Neural crest cell (in vitro differentiated cells): ENCODE data around the gene COMT. TPM values are rescaled to one million over a fixed set of nuclear protein-coding genes. Genes with fewer than 3 reads are reported as not detected.
A peak's percentile ranks its signal among the peaks of the same experiment; 100 is the strongest.
"Not testable (repeated sequence)": the region's sequence is repeated elsewhere in the genome, so short reads cannot be mapped to it uniquely, and the experiment has no call there.

Experiments used
- DNase-seq: peaks from one replicate; pipeline ENCODE4 v3.0.0; 2021; ENCODE audit warnings: low read depth, mixed read lengths, low spot score
- H3K27ac Mint-ChIP-seq: one replicate; pipeline ENCODE4 v1.8.0; 2021; ENCODE audit warnings: mild to moderate bottlenecking, mixed read lengths; ENCODE audit not compliant: unreplicated experiment
- H3K27me3 Mint-ChIP-seq: 2 replicates; pipeline ENCODE4 v1.8.0; 2021; ENCODE audit warnings: low read depth, mild to moderate bottlenecking, mixed read lengths
- H3K36me3 Mint-ChIP-seq: 2 replicates; pipeline ENCODE4 v1.8.0; 2021; ENCODE audit warnings: low read depth, mild to moderate bottlenecking, mixed read lengths
- H3K4me1 Mint-ChIP-seq: 2 replicates; pipeline ENCODE4 v1.8.0; 2021; ENCODE audit warnings: mixed read lengths
- H3K4me3 Mint-ChIP-seq: one replicate; pipeline ENCODE4 v1.8.0; 2021; ENCODE audit warnings: mild to moderate bottlenecking, mixed read lengths
- H3K9me3 Mint-ChIP-seq: 2 replicates; pipeline ENCODE4 v1.8.0; 2021; ENCODE audit warnings: mixed read lengths
- CTCF ChIP-seq: fragments of 200-600 bp; sonication (generic); conservative IDR thresholded peaks from 2 replicates; pipeline ENCODE4 v1.5.0; 2021; ENCODE audit warnings: antibody characterized with exemption, mild to moderate bottlenecking
- total RNA-seq: library from RNA; stranded (reverse); gene quantifications from 2 replicates; pipeline ENCODE4 v1.2.1, GENCODE V29; 2021

COMT gene
- total RNA-seq, 1 donor from 2014 or later, result 86.4 TPM

- Mint-ChIP-seq H3K27me3 (no peaks in the 10 kb centered on the region), H3K36me3 (peaks cover 26% of the 10 kb centered on the region)
- TF ChIP-seq CTCF, result no peak
Observed at GRCh38 chr22:19933341-19934241, 8.0 kb upstream of the COMT start.

GRCh38 chr22:19935123-19935718 lies 6.4 kb upstream of the COMT start:
- H3K27ac Mint-ChIP-seq, H3K4me1 Mint-ChIP-seq, H3K27me3 Mint-ChIP-seq, DNase-seq, H3K4me3 Mint-ChIP-seq: not testable (repeated sequence)
- H3K9me3 Mint-ChIP-seq, result peaks cover 12% of the 10 kb centered on the region
- peaks cover 26% of the 10 kb centered on the region for H3K36me3 Mint-ChIP-seq

More at GRCh38 chr22:19933341-19934241, 8.0 kb upstream of the COMT start:
- H3K9me3 Mint-ChIP-seq, result peaks cover 12% of the 10 kb centered on the region
- H3K4me3 Mint-ChIP-seq, result no peak overlapping the region
- no peak overlapping the region for H3K27ac Mint-ChIP-seq
- H3K4me1 Mint-ChIP-seq, result no peaks in the 10 kb centered on the region
- DNase-seq, result no peak

- H3K27ac Mint-ChIP-seq, result no peak overlapping the region
- H3K4me1 Mint-ChIP-seq, result peaks cover 9% of the 10 kb centered on the region
- peaks cover 12% of the 10 kb centered on the region for H3K9me3 Mint-ChIP-seq
- H3K4me3 Mint-ChIP-seq, result no peak overlapping the region
- H3K27me3 Mint-ChIP-seq, result no peaks in the 10 kb centered on the region
- H3K36me3 Mint-ChIP-seq, result peaks cover 26% of the 10 kb centered on the region
- TF ChIP-seq CTCF, result no peak
- DNase-seq, result no peak
Observed at GRCh38 chr22:19936513-19936912, 5.1 kb upstream of the COMT start.

- peaks cover 20% of the 10 kb centered on the region for H3K4me1 Mint-ChIP-seq
Observed at GRCh38 chr22:19937616-19938473, 3.7 kb upstream of the COMT start.

More at GRCh38 chr22:19937616-19938473, 3.7 kb upstream of the COMT start:
- no peaks in the 10 kb centered on the region for H3K27me3 Mint-ChIP-seq
- no peak overlapping the region for H3K27ac Mint-ChIP-seq
- H3K9me3 Mint-ChIP-seq, result peaks cover 12% of the 10 kb centered on the region
- H3K4me3 Mint-ChIP-seq, result peak overlapping the region; percentile 29
- no peak for TF ChIP-seq CTCF
- DNase-seq, result no peak
- peaks cover 26% of the 10 kb centered on the region for H3K36me3 Mint-ChIP-seq
